Prostate gland (tissue), 2 donors: ENCODE measurements around the gene BCL2L12. TPM values are rescaled to one million over a fixed set of nuclear protein-coding genes. Genes with fewer than 3 reads are reported as not detected.

ENCODE experiments used
- DNase-seq: peaks from one replicate; pipeline ENCODE4 v3.0.0-alpha.2; 2019; ENCODE audit warnings: low spot score
- H3K27ac ChIP-seq, 2 donors: fragments of 200-600 bp; sonication (generic); 2 replicates each; pipeline ENCODE4 v1.5.1; 2017 to 2019
- H3K27me3 ChIP-seq: fragments of 200-600 bp; sonication (generic); replicated peaks from 2 replicates; pipeline ENCODE4 v1.5.1; 2019; ENCODE audit not compliant: insufficient read depth
- H3K36me3 ChIP-seq, 2 donors: fragments of 200-600 bp; sonication (generic); 1 replicate in 1 of 2; 2 replicates in 1 of 2; pipeline versions ENCODE4 v1.5.1 to v1.8.1; 2017 to 2019
- H3K4me1 ChIP-seq: fragments of 200-600 bp; sonication (generic); replicated peaks from 2 replicates; pipeline ENCODE4 v1.5.1; 2019
- H3K4me3 ChIP-seq, 2 donors: fragments of 200-600 bp; sonication (generic); 2 replicates each; pipeline ENCODE4 v1.5.1; 2017 to 2019
- H3K9me3 ChIP-seq: fragments of 200-600 bp; sonication (generic); 2 replicates; pipeline ENCODE4 v1.5.1; 2017
- CTCF ChIP-seq, 4 experiments: fragments of 200-600 bp in 2 of 4; fragments of 450-650 bp in 2 of 4; sonication (generic) in 2 of 4; IDR thresholded peaks; 1 replicate in 3 of 4; 2 replicates in 1 of 4; pipeline ENCODE4 v1.5.1; 2016 to 2019; ENCODE audit warnings: antibody characterized with exemption in 4 of 4, mild to moderate bottlenecking in 2 of 4, moderate library complexity in 2 of 4
- POLR2A ChIP-seq: fragments of 450-650 bp; IDR thresholded peaks from one replicate; pipeline ENCODE4 v1.6.1; 2016; ENCODE audit warnings: antibody characterized with exemption, mild to moderate bottlenecking
- POLR2AphosphoS5 ChIP-seq: sonication (generic); formaldehyde crosslinking; IDR thresholded peaks from one replicate; pipeline ENCODE4 v1.6.1; 2017; ENCODE audit warnings: antibody characterized with exemption
- WGBS: methylation state at CpG from one replicate; pipeline ENCODE4 v1.1.5; 2018; 5-methylcytosine and 5-hydroxymethylcytosine counted together
- intact Hi-C: fragments of 100-400 bp; cut with DNase I; formaldehyde crosslinking; loops from one replicate; pipeline ENCODE4 v1.14.2; 2022
- total RNA-seq, 2 donors: library from RNA; depleted of rRNA; stranded (reverse); fragments of >200 nt; gene quantifications; one replicate each; pipeline ENCODE4 v1.1.0, GENCODE V29; 2016

Gene BCL2L12
- total RNA-seq, 2 donors from 2014 or later = 11.6 to 11.7 TPM

- peak overlapping the region; percentile 81 to 92 for H3K27ac ChIP-seq
- H3K27me3 ChIP-seq = no peaks in the 10 kb centered on the region
- 4% methylated on average over 27 of the region's 27 CpGs for WGBS
- TF ChIP-seq POLR2A (no peak), CTCF (IDR thresholded peaks at IDR 0.05) (peak in 1 of 4 experiments; percentile 24), POLR2AphosphoS5 (no peak)
- H3K9me3 ChIP-seq = no peaks in the 10 kb centered on the region
- H3K36me3 ChIP-seq = no peaks in the 10 kb centered on the region
- intact Hi-C loops = loop anchor here (2.0 to 5.0 kb wide), 3 partner anchors 33 to 91 kb away; partner anchors contain the start of genes AP2A1, PRR12 and SCAF1
- peak overlapping the region; percentile 6 to 23 for H3K4me3 ChIP-seq
- H3K4me1 ChIP-seq = peaks cover 11% of the 10 kb centered on the region
- peak; percentile 75 for DNase-seq
Observed at GRCh38 chr19:49676136-49676783, 10.5 kb downstream of the BCL2L12 start.

GRCh38 chr19:49676784-49677230 lies 11.1 kb downstream of the BCL2L12 start:
- no peaks in the 10 kb centered on the region for H3K9me3 ChIP-seq
- peak; percentile 91 for TF ChIP-seq POLR2AphosphoS5
- TF ChIP-seq CTCF (IDR thresholded peaks at IDR 0.05) = no peak
- peaks cover 11% of the 10 kb centered on the region for H3K4me1 ChIP-seq
- DNase-seq = peak; percentile 100
- H3K36me3 ChIP-seq = peaks cover under 1 to 1% of the 10 kb centered on the region in 2 donors
- H3K4me3 ChIP-seq = peak overlapping the region; percentile 66 to 92
- H3K27ac ChIP-seq = peak overlapping the region; percentile 83 to 93
- intact Hi-C loops = loop anchor here (2.0 to 5.0 kb wide), 3 partner anchors 34 to 90 kb away; partner anchors contain the start of genes AP2A1, PRR12 and SCAF1
- no peaks in the 10 kb centered on the region for H3K27me3 ChIP-seq
- 0% methylated on average over 26 of the region's 34 CpGs for WGBS

GRCh38 chr19:49677231-49677900 lies 11.6 kb downstream of the BCL2L12 start, which contains the start of gene PRMT1:
Gene PRMT1 (plus strand): TSS chr19:49677271. CDS start chr19:49677281, 10 bp downstream.
- TF ChIP-seq POLR2A (peak; percentile 91), POLR2AphosphoS5 (no peak)
- no peak for DNase-seq
- peak within 1 kb of the TSS; percentile 83 to 93 for H3K27ac ChIP-seq
- intact Hi-C loops = loop anchor here (2.0 to 5.0 kb wide), 3 partner anchors 35 to 90 kb away; partner anchors contain the start of genes AP2A1, PRR12 and SCAF1
- H3K4me3 ChIP-seq = peak within 1 kb of the TSS; percentile 66 to 92
- H3K27me3 ChIP-seq = no peaks in the 10 kb centered on the region
- H3K9me3 ChIP-seq = no peaks in the 10 kb centered on the region
- peaks cover 11% of the 10 kb centered on the region for H3K4me1 ChIP-seq
- peaks cover 6 to 7% of the 10 kb centered on the region in 2 donors for H3K36me3 ChIP-seq
- WGBS = under 1% methylated on average over 56 of the region's 57 CpGs

GRCh38 chr19:49677901-49678674 lies 12.4 kb downstream of the BCL2L12 start:
- H3K9me3 ChIP-seq = no peaks in the 10 kb centered on the region
- H3K27ac ChIP-seq = peak overlapping the region; percentile 83 to 93
- H3K27me3 ChIP-seq = no peaks in the 10 kb centered on the region
- H3K36me3 ChIP-seq = peaks cover 8 to 9% of the 10 kb centered on the region in 2 donors
- DNase-seq = peak; percentile 40
- intact Hi-C loops = loop anchor here (2.0 to 5.0 kb wide), 3 partner anchors 35 to 89 kb away; partner anchors contain the start of genes AP2A1, PRR12 and SCAF1
- TF ChIP-seq CTCF (IDR thresholded peaks at IDR 0.05) = peak in 3 of 4 experiments; percentile 57 to 67 (median 58)
- TF ChIP-seq POLR2AphosphoS5 = peak; percentile 16
- TF ChIP-seq POLR2A = no peak
- H3K4me1 ChIP-seq = peaks cover 11% of the 10 kb centered on the region
- 4% methylated on average over 21 of the region's 21 CpGs for WGBS
- peak overlapping the region; percentile 66 to 92 for H3K4me3 ChIP-seq
